Measurements from ENCODE around the gene SERINC5.
"Not testable (repeated sequence)": the region's sequence is repeated elsewhere in the genome, so short reads cannot be mapped to it uniquely, and the experiment has no call there.

The SERINC5 gene

DNA sequence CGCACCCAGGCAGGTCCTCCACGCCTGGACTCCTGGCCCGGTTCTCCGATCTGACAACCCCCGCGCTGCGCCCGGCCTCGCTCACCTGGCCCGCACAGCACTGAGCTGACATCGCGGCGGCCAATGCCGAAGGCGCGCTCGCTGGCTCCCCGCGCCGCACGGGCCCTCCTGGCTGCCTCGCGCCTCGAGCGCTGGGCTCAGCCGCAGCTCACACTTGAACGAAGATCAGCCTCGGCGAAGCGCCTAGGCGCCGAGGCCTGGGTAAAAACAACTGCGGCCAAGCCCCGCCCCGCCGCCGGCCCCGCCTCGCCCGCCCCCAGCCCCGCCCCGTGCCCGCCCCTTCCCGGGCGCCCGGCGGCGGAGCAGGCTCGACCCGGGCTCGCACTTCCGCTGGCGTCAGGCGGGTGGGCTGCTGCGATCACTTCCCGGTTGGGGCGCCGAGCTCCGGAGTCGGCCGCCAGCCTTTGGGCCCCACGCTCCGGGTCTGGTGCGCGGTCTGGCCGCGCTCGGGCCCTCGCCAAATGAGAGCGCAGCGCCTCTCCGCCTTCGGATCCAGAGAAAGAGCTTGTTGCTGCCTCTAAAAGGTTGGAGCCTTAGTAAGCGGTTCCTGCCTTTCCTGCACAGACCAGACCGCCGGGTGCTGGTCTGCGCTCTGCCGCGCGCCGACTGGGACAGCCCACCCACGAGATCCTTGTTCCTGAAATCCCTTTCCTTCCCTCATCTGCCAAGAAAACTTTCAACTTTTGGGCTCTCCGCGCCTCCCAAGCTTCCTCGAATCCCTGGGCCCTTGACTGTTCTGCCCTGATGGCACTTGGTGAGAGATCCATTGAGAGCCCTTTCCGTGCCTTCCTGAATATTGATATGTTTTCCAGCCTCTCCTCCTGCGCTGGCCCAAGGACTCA, at the start of gene SERINC5:
Gene SERINC5, minus strand, starts transcription at position 238 of the 902 bp plus-strand sequence. Its CDS starts 126 bp downstream, at position 112.
- no peak for DNase-seq

DNA sequence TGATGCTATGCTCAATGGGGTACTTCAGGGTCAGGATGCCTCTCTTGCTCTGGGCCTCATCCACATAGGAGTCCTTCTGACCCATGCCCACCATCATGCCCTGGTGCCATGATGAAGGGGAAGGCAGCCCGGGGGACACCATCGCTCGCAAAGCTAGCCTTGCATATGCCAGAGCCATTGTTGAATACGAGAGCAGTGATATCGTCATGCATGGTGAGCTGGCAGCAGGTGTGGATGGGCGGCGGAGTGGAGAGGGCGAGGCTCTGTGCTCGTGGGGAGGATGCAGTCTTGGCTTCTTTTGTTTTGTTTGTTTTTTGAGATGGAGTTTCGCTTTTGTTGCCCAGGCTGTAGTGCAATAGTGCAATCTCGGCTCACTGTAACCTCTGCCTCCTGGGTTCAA, 46.8 kb upstream of the SERINC5 start:
- DNase-seq: no peak

DNA sequence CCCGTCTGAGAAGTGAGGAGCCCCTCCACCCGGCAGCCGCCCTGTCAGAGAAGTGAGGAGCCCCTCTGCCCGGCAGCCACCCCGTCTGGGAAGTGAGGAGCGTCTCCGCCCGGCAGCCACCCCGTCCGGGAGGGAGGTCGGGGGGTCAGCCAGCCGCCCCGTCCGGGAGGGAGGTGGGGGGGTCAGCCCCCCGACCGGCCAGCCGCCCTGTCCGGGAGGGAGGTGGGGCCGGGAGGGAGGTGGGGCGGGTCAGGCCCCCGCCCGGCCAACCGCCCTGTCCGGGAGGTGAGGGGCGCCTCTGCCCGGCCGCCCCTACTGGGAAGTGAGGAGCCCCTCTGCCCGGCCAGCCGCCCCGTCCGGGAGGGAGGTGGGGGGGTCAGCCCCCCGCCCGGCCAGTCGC, 45.5 kb upstream of the SERINC5 start:
- not testable (repeated sequence) for DNase-seq

DNA sequence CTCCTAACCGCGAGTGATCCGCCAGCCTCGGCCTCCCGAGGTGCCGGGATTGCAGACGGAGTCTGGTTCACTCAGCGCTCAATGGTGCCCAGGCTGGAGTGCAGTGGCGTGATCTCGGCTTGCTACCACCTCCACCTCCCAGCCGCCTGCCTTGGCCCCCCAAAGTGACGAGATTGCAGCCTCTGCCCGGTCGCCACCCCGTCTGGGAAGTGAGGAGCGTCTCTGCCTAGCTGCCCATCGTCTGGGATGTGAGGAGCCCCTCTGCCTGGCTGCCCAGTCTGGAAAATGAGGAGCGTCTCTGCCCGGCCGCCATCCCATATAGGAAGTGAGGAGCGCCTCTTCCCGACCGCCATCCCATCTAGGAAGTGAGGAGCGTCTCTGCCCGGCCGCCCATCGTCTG, 44.9 kb upstream of the SERINC5 start:
- DNase-seq: not testable (repeated sequence)

DNA sequence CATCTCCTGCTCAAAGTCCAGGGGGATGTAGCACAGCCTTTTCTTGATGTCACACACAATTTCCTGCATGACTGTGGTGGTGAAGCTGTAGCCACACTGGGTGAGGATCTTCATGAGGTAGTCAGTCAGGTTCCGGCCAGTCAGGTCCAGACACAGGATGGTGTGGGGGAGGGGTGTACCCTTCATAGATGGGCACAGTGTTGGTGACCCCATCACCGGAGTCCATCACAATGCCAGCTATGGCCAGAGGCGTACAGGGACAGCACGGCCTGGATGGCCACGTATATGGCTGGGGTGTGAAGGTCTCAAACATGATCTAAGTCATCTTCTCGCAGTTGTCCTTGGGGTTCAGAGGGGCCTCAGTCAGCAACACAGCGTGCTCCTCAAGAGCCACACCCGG, 44.3 kb upstream of the SERINC5 start:
- no peak for DNase-seq

DNA sequence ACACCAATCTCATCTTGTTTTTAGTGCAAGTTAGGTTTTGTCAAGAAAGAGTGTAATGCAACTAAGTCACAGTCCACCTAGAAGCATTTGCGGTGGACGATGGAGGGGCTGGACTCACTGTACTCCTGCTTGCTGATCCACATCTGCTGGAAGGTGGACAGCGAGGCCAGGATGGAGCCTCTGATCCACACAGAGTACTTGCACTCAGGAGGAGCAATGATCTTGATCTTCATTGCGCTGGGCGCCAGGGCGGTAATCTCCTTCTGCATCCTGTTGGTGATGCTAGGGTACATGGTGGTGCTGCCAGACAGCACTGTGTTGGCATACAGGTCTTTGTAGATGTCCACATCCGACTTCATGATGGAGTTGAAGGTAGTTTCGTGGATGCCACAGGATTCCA, 43.8 kb upstream of the SERINC5 start:
- no peak for DNase-seq

DNA sequence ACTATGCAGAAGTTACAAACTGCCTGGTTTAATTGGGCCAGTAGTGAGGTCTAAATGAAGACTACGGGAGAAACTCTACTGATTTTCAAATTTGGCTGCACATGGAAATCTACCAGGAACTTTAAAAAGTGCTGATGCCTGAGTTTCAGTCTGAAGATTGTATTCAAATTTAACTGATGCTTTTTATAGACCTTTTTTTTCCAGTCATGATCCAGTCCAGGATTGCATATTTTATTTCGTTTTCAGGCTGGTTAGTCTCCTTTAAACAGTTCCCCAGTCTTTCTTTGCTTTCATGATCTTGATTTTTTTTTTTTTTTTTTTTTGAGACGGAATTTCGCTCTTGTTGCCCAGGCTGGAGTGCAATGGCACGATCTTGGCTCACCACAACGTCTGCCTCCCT, 40.3 kb upstream of the SERINC5 start:
- no peak for DNase-seq

DNA sequence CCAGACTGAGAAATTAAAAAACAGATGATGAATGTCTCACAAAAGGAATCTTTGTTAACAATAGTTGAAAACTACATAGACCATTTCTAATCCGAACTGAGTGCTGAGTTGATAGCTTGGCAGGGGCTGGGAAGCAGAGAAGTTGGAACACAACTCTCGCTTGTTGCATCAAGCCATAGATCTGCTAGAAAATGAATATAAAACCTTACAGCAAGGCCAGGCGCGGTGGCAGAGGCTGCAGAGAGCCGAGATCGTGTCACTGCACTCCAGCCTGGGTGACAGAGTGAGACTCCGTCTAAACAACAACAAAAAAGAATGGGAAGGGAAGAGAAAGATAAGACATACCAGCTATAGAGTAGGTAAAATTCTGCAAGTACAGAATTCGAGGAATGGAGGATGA, 35.9 kb upstream of the SERINC5 start:
- DNase-seq: no peak

DNA sequence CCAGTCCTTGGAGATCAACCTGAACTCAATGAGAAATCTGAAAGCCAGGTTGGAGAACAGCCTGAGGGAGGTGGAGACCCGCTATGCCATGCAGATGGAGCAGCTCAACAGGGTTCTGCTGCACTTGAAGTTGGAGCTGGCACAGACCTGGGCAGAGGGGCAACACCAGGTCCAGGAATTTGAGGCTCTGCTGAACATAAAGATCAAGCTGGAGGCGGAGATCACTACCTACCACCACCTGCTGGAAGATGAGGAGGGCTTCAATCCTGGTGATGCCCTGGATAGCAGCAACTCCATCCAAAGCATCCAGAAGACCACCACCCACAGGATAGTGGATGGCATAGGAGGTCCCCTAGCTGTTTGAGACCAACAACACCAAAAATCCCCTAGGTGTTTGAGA, 33.5 kb upstream of the SERINC5 start:
- DNase-seq: no peak

DNA sequence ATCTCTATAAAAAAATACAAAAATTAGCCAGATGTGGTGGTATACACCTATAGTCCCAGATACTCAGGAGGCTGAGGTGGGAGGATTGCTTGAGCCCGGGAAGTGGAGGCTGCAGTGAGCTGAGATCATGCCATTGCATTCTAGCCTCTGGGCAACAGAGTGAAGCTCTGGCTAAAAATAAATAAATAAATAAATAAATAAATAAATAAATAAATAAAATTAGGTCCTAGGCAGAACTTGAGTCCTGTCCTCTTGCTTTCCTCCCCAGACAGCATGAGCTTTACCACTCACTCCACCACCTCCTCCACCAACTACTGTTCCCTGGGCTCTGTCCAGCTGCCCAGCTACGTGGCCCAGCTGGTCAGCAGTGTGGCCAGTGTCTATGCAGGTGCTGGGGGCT, 32.3 kb upstream of the SERINC5 start:
- no peak for DNase-seq

DNA sequence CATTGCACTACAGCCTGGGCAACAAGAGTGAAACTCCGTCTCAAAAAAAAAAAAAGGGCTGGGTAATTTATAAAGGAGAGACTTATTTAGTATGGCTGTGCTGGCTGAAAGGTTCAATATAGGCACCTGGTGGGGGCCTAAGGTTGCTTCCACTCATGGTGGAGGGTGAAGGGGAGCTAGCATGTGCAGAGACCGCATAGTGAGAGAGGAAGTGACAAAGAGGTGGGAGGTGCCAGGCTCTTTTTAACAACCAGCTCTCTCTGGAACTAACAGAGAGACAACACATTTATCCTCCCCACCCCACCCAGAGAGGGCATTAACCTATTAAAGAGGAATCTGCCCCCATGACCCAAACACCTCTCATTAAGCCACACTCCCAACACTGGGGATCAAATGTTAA, 28.9 kb upstream of the SERINC5 start:
- DNase-seq: no peak

DNA sequence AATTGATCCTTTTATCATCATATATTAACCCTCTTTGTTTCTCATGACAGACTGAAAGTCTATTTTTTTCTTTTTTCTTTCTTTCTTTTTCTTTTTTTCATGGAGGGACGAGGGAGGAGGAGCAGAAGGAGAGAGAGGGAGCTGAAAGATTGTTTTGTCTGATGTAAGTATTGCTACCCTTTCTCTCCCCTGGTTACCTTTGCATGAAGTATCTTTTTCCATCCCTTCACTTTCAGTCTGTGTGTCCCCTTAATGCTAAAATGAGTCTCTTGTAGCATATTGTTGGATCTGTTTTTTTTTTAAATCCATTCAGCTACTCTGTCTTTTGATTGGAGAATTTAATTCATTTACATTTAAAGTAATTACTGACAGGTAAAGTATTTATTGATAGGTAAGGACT, 27.5 kb upstream of the SERINC5 start:
- DNase-seq: no peak

DNA sequence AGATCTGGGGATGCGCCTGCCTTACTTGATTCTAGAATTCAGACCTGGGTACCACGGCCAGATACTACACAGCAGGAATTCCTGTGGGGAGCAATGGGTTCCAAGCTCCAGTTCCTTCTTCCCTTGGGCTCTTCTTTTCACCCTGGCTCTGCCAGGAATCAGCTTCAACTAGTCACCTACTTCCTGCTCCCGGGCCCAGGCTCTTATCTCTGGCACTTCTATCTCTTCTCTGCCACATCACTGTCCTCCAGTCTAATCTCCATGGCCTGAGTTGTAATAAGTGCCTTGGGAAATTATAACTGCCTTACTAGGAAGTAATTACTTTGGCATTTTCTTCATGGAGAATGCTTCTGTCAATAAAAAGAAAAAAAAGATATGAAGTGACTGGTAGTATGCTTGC, 26.2 kb upstream of the SERINC5 start:
- no peak for DNase-seq

DNA sequence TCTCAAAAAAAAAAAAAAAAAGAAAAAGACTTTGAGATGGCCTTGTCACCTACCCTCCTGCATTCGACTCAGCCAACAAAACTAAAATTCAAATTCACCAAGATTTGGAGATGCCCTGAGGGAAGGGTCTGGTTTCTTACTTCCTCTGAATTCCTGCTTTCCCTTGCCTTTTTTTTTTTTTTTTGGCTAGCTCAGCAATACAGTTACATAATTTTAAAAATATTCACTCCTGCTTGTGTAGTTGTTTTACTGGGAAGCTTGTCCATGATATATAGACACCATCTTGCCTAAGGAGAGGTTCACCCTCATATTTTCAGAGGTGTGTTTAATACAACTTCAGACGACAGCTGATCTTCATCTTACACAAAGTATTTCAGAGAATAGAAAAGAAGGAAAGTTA, 21.3 kb upstream of the SERINC5 start:
- no peak for DNase-seq

DNA sequence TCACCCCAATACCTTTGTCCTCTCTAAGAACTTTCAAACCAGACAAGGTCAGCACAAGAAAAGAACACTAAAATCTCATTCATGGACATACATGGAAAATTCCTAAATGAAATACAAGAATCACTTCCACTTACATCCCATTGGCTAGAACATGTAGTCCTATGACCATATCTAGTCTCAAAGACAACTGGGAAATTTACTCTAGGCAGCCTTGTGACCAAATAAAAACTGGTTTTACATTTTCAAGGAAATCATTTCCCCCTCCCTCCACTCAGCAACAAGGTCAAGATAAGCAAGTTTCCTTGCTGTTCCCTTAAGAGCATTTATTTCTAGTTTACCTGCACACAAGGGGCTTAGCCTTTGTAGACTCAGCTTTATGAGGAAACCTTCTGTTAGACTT, 20.3 kb upstream of the SERINC5 start:
- DNase-seq: no peak

DNA sequence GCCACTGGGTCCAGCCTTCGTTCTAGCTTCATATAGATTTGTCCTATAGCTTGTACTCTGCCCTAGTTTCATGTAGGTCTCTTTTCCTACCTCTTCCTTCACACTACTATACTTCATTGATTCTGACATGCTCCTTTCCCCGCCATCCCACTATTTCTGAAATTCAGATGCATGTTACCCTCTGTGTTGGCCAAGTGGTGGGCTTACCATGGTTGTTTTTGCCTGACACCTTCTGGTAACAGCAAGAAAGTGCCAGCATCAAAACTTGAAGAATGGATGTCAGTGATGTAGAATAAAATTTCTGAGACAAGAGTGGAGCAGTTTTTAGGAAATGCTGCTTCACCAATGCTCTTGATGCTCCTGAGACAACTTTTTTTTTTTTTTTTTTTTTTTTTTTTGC, 19.5 kb upstream of the SERINC5 start:
- DNase-seq: no peak

DNA sequence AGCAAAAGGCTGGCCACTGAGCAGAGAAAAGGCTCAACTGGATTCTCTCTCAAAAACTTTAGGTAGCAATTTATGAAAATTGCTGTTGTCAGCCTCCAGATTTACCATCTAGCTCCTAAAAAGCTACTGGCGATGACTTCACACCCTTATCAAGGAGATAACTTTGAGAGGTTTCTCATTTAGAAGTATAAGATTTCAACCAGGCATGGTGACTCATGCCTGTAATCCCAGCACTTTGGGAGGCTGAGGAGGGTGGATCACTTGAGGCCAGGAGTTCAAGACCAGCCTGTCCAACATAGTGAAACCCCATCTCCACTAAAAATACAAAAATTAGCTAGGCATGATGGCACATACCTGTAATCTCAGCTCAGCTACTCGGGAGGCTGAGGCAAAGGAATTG, 14.7 kb upstream of the SERINC5 start:
- DNase-seq: not testable (repeated sequence)

DNA sequence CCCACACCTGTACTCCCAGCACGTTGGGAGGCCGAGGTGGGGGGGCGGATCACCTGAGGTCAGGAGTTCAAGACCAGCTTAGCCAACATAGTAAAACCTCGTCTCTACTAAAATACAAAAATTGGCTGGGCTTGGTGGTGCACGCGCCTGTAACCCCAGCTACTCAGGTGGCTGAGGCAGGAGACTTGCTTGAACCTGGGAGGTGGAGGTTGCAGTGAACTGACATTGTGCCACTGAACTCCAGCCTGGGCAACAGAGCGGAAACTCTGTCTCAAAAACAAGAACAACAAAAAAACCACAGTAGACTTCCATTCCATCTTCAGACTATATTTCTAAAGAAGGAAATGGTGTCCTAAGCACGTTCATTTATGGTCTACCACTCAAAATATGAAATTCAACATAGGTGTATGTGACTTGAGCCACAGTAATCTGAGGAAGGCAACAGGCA, 14.2 kb upstream of the SERINC5 start:
- DNase-seq: no peak

DNA sequence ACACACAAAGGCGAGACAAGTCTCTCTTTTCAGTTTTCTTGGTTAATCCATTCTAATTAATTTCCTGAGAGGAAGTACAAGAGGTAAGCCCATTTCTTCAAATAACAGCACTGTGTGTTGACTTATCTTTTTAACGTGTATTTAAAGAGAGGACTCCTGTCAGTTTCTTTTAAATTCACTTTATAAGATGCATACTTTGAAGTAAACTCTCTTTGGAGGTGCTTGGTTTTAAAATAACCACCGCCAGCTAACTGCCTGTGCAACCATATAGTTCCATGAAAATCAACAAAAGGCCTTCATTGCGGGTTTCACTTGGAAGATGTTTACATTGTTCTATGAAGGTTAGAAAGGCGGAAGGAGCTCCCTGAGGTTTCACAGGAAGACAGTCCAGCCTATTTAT, 13.1 kb upstream of the SERINC5 start:
- DNase-seq: no peak

DNA sequence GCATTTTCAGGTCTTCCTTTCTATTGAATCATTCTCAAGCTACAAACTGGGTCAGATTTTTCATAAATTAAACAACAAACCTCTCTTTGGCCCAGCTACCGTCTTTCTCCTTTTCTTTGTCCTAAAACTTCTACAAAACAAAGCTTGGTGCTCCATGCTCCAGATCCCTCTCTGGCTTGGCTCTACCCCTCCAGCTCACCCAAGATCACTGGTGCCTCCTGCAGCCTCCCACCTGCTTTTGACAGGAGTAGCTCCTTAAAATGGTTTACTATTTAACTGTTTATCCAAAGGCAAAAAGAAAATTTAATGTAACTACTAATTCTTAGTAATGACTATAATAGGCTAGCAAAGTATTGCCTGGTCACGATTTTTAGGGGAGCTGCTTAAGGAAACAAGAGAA, 10.7 kb upstream of the SERINC5 start:
- no peak for DNase-seq

DNA sequence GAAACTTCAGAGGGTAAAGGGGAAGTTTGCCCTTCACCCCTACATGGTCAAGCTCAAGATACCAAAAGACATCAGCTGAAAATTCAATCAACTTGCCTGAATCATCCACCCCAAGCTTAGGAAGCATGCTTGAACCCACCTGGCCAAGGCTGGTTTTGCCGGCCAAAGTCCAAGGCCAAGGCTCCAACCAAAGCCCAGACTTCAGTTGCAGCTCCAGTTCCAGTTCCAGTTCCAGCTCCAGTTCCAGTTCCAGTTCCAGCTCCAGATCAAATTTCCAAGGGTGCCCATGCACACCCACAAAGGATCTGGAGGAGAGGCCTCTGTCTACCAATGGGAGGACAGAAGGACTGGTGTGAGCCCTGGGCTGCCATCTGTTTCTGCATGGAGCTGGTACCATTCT, 4.6 kb upstream of the SERINC5 start:
- DNase-seq: no peak

DNA sequence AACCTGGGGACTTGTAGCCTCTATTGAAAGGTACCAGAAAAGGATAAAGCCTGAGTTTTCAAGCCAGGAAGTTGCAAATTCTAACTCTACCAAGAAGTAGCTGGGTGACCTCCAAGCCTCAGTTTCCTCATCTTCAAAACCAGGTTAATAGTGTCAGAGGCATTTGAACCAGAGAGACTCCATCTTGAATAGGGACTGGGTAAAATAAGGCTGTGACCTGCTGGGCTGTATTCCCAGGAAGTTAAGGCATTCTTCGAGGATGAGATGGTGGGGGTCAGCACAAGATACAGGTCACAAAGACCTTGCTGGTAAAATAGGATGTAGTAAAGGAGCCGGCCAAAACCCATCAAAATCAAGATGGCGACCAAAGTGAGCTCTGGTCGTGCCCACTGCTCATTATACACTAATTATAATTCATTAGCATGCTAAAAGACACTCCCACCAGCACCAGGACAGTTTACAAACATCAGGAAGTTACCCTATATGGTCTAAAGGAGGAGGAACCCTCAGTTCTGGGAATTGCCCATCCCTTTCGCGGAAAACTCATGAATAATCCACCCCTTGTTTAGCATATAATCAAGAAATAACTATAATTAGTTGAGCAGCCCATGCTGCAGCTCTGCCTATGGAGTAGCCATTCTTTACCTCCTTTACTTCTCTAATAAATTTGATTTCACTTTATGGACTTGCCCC, 3.8 kb upstream of the SERINC5 start:
- DNase-seq: no peak

DNA sequence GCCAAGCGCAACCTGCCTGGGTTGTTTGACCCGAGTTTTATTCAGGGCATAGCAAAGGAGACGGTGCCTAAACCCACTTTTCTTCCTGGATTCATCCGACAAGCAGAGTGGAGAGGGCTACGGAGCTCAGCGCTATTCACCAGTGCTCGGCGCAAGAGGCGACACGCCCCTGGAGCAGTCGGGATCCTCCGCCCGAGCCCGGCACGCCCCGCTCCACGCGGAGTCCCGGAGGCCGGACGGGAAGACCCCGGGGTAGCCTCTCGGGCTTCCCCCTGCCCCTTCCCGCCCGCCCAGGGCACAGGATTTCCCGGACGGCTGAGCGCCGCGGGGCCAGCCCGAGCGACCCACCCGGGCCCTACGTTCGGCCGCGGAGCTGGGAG, 427 bp downstream of the SERINC5 start:
- no peak for DNase-seq

DNA sequence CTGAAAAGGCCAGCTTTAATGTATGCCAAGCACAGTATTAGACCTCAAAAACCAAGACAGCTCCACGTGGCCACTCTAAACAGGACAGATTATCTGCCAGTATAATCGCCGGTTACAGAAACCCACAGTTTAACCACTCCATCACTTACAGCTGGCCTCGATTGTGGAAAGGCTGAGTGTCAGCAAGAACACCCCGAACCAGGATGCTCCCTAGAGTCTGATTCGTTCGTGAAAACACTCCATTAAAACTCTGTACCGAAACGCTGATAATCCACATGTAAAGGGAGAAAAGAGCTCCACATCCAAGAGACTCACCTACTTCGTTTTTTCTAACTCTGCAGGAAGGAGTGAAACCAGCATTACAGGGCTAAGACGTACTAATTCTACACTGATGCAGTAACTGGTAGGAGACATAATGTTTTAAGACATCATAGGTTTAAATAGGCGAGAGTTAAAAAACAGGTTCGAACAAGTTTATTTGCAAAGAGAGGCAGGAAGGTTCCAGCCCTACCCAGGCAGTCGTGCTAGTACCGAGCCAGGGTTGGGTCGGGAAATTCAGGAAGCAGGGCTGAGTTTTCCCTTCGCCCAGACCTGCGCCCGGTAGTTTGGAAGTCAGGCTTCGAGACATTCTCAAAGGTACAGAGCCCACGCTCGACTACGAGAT, 949 bp downstream of the SERINC5 start:
- no peak for DNase-seq
